RPMI8226 (cell line): ENCODE measurements around the gene SLC66A2.

Experiments used
- DNase-seq: peaks from one replicate; pipeline ENCODE4 v3.0.0-alpha.2; 2015

SLC66A2 gene

DNA sequence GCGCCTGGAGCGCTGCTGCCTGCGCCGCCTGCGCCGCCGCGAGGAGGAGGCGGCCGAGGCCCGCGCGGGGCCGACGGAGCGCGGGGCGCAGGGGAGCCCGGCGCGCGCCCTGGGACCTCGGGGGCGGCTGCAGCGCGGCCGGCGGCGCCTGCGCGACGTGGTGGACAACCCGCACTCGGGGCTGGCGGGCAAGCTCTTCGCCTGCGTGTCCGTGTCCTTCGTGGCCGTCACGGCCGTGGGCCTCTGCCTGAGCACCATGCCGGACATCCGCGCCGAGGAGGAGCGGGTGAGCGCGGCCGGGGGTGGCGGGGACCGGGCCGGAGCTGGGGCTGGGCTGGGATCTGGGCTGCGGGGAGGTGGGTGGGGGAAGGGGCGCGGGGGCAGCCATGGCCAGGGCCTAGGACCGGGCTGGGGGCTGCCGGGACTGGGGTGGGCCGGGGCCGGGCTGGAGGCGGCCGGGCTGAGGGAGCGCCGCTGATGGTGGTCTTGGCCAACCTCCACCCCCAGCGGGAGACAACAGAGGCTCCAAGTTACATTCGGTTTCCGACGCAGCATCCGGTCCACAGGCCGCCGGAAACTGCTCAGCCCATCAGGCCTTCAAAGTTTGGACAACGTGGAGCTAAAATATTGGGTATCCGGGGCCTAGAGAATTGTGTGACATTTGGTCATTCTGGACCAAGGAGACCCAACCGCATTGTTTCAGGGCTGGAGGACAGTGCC lies 87.3 kb downstream of the SLC66A2 start:
- no peak for DNase-seq

DNA sequence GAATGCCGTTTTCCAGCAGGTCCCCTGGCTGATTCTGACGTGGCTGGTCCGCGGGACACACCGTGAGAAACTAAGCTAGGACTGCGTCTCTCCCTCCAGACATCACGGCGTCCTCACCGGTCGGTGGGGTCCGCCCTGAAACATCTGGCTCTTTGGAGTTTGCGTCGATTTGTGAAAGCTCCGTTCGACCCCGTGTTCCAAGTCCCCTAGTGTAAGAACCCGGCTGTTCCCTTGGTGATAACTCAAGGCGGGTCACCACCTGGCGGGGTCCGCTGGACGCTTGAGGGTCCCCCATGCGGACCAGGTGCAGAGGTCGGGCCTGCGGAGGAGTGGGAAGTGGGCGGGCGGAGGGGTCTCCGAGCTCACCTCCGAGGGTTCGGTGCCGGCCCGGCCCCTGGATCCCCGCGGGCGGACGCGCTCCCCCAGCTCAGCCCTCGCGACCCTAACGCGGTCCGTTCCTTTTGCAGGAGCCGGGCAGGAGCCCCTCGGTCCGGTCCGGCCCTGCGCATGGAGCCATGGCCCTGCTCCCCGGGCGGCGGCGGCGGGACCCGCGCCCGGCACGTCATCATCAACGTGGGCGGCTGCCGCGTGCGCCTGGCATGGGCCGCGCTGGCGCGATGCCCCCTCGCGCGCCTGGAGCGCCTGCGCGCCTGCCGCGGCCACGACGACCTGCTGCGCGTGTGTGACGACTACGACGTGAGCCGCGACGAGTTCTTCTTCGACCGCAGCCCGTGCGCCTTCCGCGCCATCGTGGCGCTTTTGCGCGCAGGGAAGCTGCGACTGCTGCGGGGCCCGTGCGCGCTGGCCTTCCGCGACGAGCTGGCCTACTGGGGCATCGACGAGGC lies 88.1 kb downstream of the SLC66A2 start:
- DNase-seq: no peak

- no peak for DNase-seq
Observed at GRCh38 chr18:79862562-79862961, 88.9 kb downstream of the SLC66A2 start.

- no peak for DNase-seq
Observed at GRCh38 chr18:79861687-79862086, 89.8 kb downstream of the SLC66A2 start.

DNA sequence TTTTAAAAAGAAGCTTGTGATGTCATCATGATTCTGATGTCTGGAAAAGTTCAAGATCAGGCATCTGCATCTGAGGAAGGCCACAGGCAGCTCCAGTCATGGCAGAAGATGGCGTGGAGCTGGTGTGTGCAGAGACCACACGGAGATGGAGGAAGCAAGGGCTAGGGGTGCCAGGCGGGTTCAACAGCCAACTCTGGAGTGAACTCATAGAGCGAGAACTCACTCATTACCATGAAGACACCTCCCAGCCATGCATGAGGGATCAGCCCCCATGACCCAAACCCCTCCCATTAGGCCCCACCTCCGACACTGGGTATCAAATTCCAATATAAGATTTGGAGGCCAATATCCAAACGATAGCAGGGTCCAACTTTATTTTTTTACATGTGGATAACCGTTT lies 92.1 kb downstream of the SLC66A2 start:
- DNase-seq: no peak

GRCh38 chr18:79857082-79857671 lies 94.3 kb downstream of the SLC66A2 start:
- DNase-seq: no peak

GRCh38 chr18:79856119-79857007 lies 95.1 kb downstream of the SLC66A2 start:
- DNase-seq: peak; percentile 64

GRCh38 chr18:79855147-79855933 lies 96.1 kb downstream of the SLC66A2 start:
- DNase-seq: no peak

- DNase-seq: no peak
Observed at GRCh38 chr18:79853993-79854364, 97.5 kb downstream of the SLC66A2 start.

DNA sequence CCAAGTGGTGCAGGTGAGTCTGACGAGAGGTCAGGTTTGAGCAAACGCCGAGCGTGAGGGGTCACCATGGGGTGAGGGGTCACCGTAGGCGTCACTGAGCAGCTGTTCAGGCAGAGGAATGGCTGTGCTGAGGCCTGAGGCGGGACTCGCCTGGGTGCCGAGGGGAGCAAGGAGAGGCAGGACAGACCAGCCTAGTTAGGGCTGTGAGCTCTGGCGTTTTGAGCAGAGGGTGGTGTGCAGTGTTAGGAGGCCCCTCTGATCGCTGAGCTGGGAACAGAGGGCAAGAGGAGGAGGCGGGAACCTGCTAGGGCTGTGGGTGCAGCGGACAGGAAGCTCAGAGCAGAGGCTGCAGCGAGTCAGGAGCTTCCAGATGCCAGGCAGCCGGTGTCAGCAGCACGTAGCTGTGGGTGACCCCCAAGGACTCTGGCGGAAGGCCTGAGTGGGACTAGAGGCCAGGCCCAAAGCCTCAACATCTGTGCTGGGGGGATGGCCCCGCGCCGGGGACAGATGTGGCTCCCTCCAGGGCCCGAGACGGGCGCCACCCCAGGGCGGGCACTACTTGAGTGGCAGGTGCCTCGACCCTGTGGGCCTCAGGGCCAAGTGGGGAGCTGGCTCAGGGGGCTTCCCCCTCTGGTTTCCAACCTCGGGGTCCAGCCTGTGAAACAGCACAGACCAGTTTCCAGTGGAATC lies 98.0 kb downstream of the SLC66A2 start:
- DNase-seq: no peak

DNA sequence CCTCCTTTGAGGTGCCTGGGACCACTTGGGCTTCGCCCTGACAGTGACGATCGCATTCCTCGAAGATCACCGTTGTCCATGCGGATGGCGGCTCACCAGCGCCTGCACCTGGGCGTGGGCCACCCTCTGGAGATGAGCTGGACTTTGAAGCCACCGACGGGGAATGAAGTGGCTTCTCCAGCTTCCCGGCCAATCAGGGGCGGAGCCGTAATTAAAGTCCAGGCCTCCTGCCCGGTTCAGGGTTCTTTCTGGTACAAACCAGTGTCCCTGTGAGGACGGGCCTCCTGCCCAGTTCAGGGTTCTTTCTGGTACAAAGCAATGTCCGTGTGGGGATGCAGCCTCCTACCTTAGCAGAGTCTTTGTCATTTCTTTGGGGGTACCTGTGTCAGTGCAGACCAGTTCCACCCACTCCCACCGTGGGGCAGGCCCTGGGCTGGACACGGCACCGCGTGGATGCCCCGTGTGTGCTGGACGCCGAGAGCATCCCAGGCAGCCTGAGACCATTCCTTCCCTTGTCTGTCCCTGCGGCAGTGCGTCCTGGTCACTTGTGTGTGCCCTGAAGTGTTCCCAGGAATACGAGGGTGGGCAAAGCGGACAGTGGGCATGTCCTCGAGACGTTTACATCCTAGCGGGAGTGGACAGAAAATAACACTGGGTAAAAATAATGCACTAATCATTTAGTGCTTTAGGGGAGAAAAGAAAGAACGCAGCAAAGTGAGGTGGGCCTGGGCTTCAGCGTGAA lies 98.7 kb downstream of the SLC66A2 start:
- no peak for DNase-seq
